H1 (cell line): ENCODE data around the gene RMRP. TPM values are rescaled to one million over a fixed set of nuclear protein-coding genes. Genes with fewer than 3 reads are reported as not detected.

Source experiments
- CREB1 ChIP-seq: IDR thresholded peaks from 2 replicates; pipeline ENCODE4 v1.6.1; 2012; ENCODE audit warnings: inconsistent platforms
- GABPA ChIP-seq: IDR thresholded peaks from 2 replicates; pipeline ENCODE4 v1.6.1; 2011; ENCODE audit warnings: mild to moderate bottlenecking, low read length, moderate library complexity, borderline replicate concordance; ENCODE audit not compliant: insufficient read depth
- KDM4A ChIP-seq: IDR thresholded peaks from one replicate; pipeline ENCODE4 v1.7.1; 2012; ENCODE audit warnings: low read depth, mild to moderate bottlenecking, moderate library complexity, low read length, inconsistent platforms; ENCODE audit not compliant: severe bottlenecking
- SRF ChIP-seq: IDR thresholded peaks from 2 replicates; pipeline ENCODE4 v1.6.1; 2011; ENCODE audit warnings: mild to moderate bottlenecking, low read depth, low read length, moderate library complexity
- polyA plus RNA-seq, 7 experiments: library from polyadenylated mRNA; depleted of rRNA in 3 of 7; stranded (reverse) in 5 of 7; unstranded in 2 of 7; fragments of >200 nt in 5 of 7; fragments of 200-250 nt in 2 of 7; gene quantifications; 1 replicate in 5 of 7; 2 replicates in 1 of 7; 4 replicates in 1 of 7; pipeline versions ENCODE4 v1.2.1 to v1.2.3, GENCODE V29; 2011 to 2013; ENCODE audit warnings: missing spikeins in 2 of 7, mixed read lengths in 2 of 7
- total RNA-seq: library from RNA; stranded (reverse); fragmentation: NEBNext Ultra II Directional; extraction: Animal tissue kit (Norgen Biotek cat#: 25700); gene quantifications from 2 replicates; pipeline ENCODE4 v1.2.1, GENCODE V29; 2021

The RMRP gene
- total and polyA plus RNA-seq, 2 of the 8 experiments (the other 6 are each of a cell fraction or from before 2014, with no cell fraction given) = 169 to 14,987 TPM

DNA sequence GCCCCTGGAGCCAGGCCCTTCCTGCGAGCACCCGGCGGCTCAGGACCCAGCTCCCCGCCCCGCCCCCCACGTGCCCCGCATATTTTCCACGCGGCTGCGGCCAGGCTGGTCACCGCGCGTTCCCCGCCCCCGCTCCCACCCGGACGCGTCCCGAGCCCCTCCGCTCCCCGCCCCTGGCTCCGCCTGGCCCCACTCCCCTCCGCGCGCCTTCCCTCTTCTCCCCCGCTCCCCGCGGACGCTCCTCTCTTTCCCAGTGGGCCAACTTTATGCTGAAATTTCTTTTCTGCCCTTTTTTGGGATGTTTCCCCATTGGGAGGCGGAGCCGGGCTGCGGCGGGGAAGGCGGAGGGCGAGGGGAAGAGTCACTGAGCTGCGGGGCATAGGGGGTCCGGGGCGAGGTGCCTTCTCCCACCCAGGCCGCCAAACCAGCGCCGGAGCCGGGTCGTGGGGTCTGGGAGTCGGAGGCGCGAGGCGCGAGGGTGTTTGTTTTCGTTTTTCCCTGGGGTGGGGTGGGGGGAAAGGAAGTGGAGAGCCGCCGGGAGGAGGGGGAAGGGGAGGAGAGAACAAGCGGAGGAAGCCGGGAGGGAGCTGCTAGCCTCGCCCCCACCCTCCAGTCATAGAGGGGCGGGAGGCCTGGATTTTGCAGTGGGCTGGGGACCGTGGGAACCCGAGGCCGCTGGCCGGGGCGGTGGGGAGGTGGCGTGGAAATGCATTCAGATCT, 33.0 kb upstream of the RMRP start (continued):
- TF ChIP-seq SRF (peak; percentile 74), KDM4A (peak; percentile 8), GABPA (no peak), CREB1 (no peak)
